MM.1S (cell line): ENCODE data around the gene CYP4Z1.

Experiments used
- DNase-seq: peaks from one replicate; pipeline ENCODE4 v3.0.0-alpha.2; 2015
- H2AFZ ChIP-seq: fragments of 300-600 bp; sonication (generic); 2 replicates; pipeline ENCODE4 v1.6.0; 2016; ENCODE audit warnings: antibody characterized with exemption, low read length
- H3F3A ChIP-seq: fragments of 300-600 bp; sonication (generic); 2 replicates; pipeline ENCODE4 v1.6.1; 2016; ENCODE audit warnings: mild to moderate bottlenecking, antibody characterized with exemption, low read length, moderate library complexity, mixed read lengths; ENCODE audit not compliant: insufficient read depth
- H3K27ac ChIP-seq: fragments of 300-600 bp; sonication (generic); 2 replicates; pipeline ENCODE4 v1.5.1; 2016; ENCODE audit warnings: mild to moderate bottlenecking, low read length
- H3K27me3 ChIP-seq: fragments of 300-600 bp; sonication (generic); replicated peaks from 2 replicates; pipeline ENCODE4 v1.6.0; 2016; ENCODE audit warnings: low read length; ENCODE audit not compliant: insufficient read depth
- H3K36me3 ChIP-seq: fragments of 300-600 bp; sonication (generic); replicated peaks from 2 replicates; pipeline ENCODE4 v1.6.1; 2016; ENCODE audit warnings: mild to moderate bottlenecking, low read length, mixed read lengths; ENCODE audit not compliant: insufficient read depth
- H3K4me1 ChIP-seq: fragments of 300-600 bp; sonication (generic); 2 replicates; pipeline ENCODE4 v1.6.1; 2016; ENCODE audit warnings: low read length, mixed read lengths
- H3K4me2 ChIP-seq: fragments of 300-600 bp; sonication (generic); 2 replicates; pipeline ENCODE4 v1.6.0; 2016; ENCODE audit warnings: low read depth, low read length
- H3K4me3 ChIP-seq: fragments of 300-600 bp; sonication (generic); 2 replicates; pipeline ENCODE4 v1.5.1; 2016; ENCODE audit warnings: low read length, mixed read lengths
- H3K79me2 ChIP-seq: fragments of 300-600 bp; sonication (generic); 2 replicates; pipeline ENCODE4 v1.6.1; 2016; ENCODE audit warnings: mixed run types, low read length, mixed read lengths
- H3K9ac ChIP-seq: fragments of 300-600 bp; sonication (generic); 2 replicates; pipeline ENCODE4 v1.6.1; 2016; ENCODE audit warnings: low read length, mixed read lengths
- H3K9me2 ChIP-seq: fragments of 300-600 bp; sonication (generic); replicated peaks from 2 replicates; pipeline ENCODE4 v1.6.1; 2016; ENCODE audit warnings: mild to moderate bottlenecking, low read length, mixed read lengths; ENCODE audit not compliant: insufficient read depth
- H3K9me3 ChIP-seq: fragments of 300-600 bp; sonication (generic); replicated peaks from 2 replicates; pipeline ENCODE4 v1.6.1; 2016; ENCODE audit warnings: mild to moderate bottlenecking, low read length, mixed read lengths; ENCODE audit not compliant: insufficient read depth
- H4K20me1 ChIP-seq: fragments of 300-600 bp; sonication (generic); 2 replicates; pipeline ENCODE4 v1.6.1; 2016; ENCODE audit warnings: mild to moderate bottlenecking, low read length, moderate library complexity, mixed read lengths; ENCODE audit not compliant: insufficient read depth
- CTCF ChIP-seq: fragments of 300-600 bp; sonication (generic); IDR thresholded peaks from 2 replicates; pipeline ENCODE4 v1.5.1; 2016; ENCODE audit warnings: antibody characterized with exemption, low read length, mixed read lengths
- EZH2 ChIP-seq: fragments of 300-600 bp; sonication (generic); optimal IDR thresholded peaks from 2 replicates; pipeline ENCODE3; 2017; ENCODE audit warnings: low read depth, mild to moderate bottlenecking, antibody characterized with exemption, low read length, mixed read lengths
- EZH2phosphoT487 ChIP-seq: fragments of 300-600 bp; sonication (generic); IDR thresholded peaks from 2 replicates; pipeline ENCODE4 v1.6.1; 2018; ENCODE audit warnings: antibody characterized with exemption, low read length

CYP4Z1 gene

GRCh38 chr1:47160716-47161115, 93.7 kb downstream of the CYP4Z1 start:
- H3K4me1 ChIP-seq: no peaks in the 10 kb centered on the region

GRCh38 chr1:47161298-47162040, 94.4 kb downstream of the CYP4Z1 start:
- Histone ChIP-seq H3K9me3 (no peaks in the 10 kb centered on the region), H3K36me3 (no peaks in the 10 kb centered on the region), H3K4me2 (no peak overlapping the region), H3K9ac (no peak overlapping the region), H3K4me1 (no peaks in the 10 kb centered on the region), H3F3A (no peaks in the 10 kb centered on the region), H3K9me2 (no peaks in the 10 kb centered on the region), H3K4me3 (no peak overlapping the region), H3K27me3 (no peaks in the 10 kb centered on the region), H3K79me2 (no peaks in the 10 kb centered on the region), H4K20me1 (no peaks in the 10 kb centered on the region), H2AFZ (no peak overlapping the region), H3K27ac (no peak overlapping the region)
- TF ChIP-seq EZH2 (no peak), CTCF (no peak), EZH2phosphoT487 (no peak)
- DNase-seq: no peak

More at GRCh38 chr1:47160716-47161115, 93.7 kb downstream of the CYP4Z1 start:
- H3K9me2 ChIP-seq: no peaks in the 10 kb centered on the region
- DNase-seq: no peak
- H3K79me2 ChIP-seq: no peaks in the 10 kb centered on the region
- no peak overlapping the region for H3K27ac ChIP-seq
- TF ChIP-seq EZH2phosphoT487 (no peak), CTCF (no peak), EZH2 (no peak)
- H3F3A ChIP-seq: no peaks in the 10 kb centered on the region
- no peak overlapping the region for H3K4me2 ChIP-seq
- no peaks in the 10 kb centered on the region for H4K20me1 ChIP-seq
- no peak overlapping the region for H3K9ac ChIP-seq
- H3K4me3 ChIP-seq: no peak overlapping the region
- no peaks in the 10 kb centered on the region for H3K27me3 ChIP-seq
- no peaks in the 10 kb centered on the region for H3K36me3 ChIP-seq
- no peaks in the 10 kb centered on the region for H3K9me3 ChIP-seq
- H2AFZ ChIP-seq: no peak overlapping the region

- Histone ChIP-seq H3K27ac (no peak overlapping the region), H3K9me2 (no peaks in the 10 kb centered on the region), H3K27me3 (no peaks in the 10 kb centered on the region), H3K36me3 (no peaks in the 10 kb centered on the region), H4K20me1 (no peaks in the 10 kb centered on the region), H2AFZ (no peak overlapping the region), H3F3A (no peaks in the 10 kb centered on the region), H3K9ac (no peak overlapping the region), H3K4me2 (no peak overlapping the region), H3K4me3 (no peak overlapping the region), H3K9me3 (no peaks in the 10 kb centered on the region), H3K79me2 (no peaks in the 10 kb centered on the region), H3K4me1 (no peaks in the 10 kb centered on the region)
- DNase-seq: no peak
- TF ChIP-seq CTCF (no peak), EZH2 (no peak), EZH2phosphoT487 (no peak)
Measured at GRCh38 chr1:47164552-47164951, 97.5 kb downstream of the CYP4Z1 start.
